ENCODE results near the gene AOPEP.

Gene AOPEP

GRCh38 chr9:95105519-95106287 lies 379.2 kb downstream of the AOPEP start:
- DNase-seq (ENCODE audit: low read depth in 2 of 2, low spot score in 1 of 2), result no peak

GRCh38 chr9:95107001-95107749 lies 380.7 kb downstream of the AOPEP start:
- DNase-seq (ENCODE audit: low read depth in 2 of 2, low spot score in 1 of 2), result no peak

DNA sequence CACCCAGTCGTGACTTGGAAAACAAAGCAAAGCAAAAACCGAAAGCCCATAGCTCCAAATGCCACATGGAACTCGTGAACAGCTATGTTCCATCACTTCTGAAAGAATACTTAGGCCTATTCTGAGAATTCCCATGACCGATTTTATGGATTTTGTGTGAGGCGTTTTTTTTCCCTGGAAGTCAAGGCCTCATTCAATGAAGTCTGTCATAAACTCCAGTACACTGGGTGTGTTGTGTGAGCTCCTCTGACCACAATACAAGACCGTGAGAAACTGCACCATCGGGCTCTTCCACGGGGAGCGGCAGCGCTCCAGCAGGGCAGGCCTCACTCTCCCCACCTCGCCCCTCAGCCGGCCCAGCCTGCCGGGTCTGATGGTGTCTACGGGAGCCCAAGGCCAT lies 381.5 kb downstream of the AOPEP start:
- DNase-seq (ENCODE audit: low read depth in 2 of 2, low spot score in 1 of 2), result no peak

DNA sequence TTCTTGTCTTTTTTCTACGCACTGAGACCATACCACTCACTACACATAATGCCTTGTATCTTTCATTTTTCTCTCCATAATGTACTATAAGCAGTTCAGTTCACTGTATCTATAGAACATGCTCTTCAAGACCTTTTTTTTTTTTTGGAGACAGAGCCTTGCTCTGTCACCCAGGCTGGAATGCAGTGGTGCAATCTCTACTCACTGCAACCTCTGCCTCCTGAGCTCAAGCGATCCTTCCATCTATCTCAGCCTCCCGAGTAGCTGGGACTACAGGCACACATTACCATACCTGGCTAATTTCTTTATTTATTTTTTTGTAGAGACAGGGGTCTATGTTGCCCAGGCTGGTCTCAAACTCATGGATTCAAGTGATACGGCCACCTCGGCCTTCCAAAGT lies 382.3 kb downstream of the AOPEP start:
- no peak for DNase-seq (ENCODE audit: low read depth in 2 of 2, low spot score in 1 of 2)

DNA sequence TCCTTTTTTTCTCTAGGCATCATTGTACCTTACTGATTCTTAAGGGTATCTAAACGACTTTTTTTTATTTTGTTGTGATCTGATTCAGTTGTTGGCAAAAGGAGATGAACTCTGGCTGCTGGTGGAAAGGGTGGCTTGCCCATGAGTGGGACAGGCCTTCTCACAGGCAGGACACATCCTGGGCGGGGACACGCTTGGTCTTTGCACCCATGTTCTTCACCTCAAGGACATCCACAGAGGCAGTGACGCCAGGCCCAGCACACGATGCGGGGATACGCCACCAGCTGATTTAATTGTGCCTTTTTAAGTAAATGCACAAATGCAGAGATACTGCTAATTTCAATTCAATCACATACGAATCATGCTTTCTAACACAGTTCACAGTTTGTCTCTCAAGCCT lies 383.0 kb downstream of the AOPEP start:
- no peak for DNase-seq (ENCODE audit: low read depth in 2 of 2, low spot score in 1 of 2)

- no peak for DNase-seq (ENCODE audit: low read depth in 2 of 2, low spot score in 1 of 2)
Observed at GRCh38 chr9:95110921-95111525, 384.5 kb downstream of the AOPEP start.

- no peak for DNase-seq (ENCODE audit: low read depth in 2 of 2, low spot score in 1 of 2)
Observed at GRCh38 chr9:95111716-95112115, 385.2 kb downstream of the AOPEP start.

DNA sequence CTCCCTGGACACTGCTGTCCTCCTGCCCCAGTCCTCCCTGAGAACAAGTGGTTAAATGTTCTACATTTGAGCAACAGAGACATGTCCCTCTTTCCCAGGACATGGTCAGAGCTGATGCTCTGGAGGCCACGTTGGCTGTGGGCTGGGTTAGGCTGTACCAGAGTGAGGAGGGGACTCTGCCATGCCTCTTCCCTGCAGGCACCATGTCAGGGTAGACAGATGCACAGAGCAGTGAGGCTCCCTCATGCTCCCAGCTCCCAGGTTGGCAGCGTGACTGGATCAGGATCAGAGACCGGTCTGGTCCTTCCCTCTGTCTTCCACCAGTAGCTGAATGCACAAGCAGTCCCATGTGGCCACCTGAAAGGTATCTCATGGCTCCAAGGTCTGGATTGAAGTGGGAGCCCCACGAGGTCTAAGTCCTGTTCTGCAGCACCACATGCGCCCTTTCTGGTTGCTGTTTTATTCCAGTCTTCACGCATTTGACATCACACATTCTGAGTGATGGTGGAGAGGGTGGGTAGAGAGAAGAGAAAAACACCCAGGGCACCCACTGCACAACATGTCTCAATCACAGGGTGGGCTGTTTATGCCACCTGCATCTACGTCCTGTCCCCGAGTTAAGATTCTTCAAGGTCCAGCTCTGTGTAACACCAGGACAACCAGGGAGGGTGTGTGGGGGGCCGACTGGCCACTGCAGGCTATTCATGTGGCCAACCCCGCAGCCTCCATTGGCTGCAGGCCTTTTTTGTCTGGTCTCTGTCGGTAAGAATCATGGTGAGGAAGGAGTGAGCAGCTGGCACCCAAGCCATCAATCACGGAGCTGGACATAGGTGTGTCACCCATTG lies 386.2 kb downstream of the AOPEP start:
- no peak for DNase-seq (ENCODE audit: low read depth in 2 of 2, low spot score in 1 of 2)

GRCh38 chr9:95115104-95115503 lies 388.6 kb downstream of the AOPEP start:
- DNase-seq (ENCODE audit: low read depth in 2 of 2, low spot score in 1 of 2), result no peak

DNA sequence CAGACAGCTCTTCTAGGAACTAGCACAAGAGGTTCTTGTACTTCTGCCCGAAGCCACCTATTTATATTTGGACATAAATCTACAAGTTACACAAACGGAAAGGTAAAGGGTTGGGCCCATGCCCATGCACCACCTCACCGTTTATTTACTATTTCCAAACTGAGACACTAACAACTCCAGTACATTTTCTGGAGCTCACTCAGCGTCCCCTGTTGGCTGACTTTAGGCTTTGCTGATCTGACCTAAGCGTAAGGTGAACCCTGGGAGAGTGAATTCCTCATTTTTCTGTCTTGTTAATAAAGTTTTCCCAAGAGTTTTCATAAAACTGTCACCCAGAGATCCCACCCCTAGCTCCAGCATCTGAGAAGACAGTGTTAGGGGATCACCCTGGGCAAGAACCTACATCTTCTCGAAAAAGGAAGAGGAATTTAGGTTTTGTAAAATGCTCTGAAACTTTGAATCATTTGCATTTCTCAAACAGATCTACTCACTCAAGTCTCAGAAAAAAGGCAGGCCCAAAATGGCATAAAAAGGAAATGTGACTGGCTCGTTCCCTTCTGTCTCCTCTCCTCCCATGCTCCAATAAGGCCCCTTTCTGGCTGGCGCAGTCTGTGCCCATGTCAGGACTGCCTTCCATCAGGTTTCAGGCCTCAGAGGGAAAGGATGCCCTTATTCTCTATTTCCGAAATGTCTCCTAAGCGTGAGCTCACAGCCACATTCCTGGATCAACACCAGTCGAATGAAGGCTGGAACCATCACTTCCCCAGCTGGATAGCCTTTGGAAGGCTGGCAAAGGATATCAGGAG lies 389.7 kb downstream of the AOPEP start:
- DNase-seq (ENCODE audit: low read depth in 2 of 2, low spot score in 1 of 2), result no peak

- DNase-seq (ENCODE audit: low read depth in 2 of 2, low spot score in 1 of 2), result no peak
Observed at GRCh38 chr9:95116808-95117204, 390.3 kb downstream of the AOPEP start.

DNA sequence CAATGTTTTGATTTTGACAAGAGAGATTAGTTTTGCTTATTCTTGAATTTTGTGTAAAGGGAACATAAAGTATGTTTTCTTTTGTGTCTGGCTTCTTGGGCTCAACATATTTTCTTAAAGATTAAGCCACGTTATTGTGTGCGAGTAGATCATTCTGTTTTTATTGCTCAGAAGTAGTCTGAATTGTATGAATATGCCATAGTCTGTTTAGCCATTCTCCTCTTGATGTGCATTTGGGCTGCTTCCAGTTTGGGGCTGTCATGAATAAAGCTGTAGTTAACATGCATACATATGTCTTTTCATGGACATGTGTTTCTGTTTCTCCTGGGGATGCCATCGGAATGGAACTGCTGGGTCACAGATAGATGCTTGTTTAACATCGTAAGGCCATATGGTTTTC lies 392.1 kb downstream of the AOPEP start:
- no peak for DNase-seq (ENCODE audit: low read depth in 2 of 2, low spot score in 1 of 2)

DNA sequence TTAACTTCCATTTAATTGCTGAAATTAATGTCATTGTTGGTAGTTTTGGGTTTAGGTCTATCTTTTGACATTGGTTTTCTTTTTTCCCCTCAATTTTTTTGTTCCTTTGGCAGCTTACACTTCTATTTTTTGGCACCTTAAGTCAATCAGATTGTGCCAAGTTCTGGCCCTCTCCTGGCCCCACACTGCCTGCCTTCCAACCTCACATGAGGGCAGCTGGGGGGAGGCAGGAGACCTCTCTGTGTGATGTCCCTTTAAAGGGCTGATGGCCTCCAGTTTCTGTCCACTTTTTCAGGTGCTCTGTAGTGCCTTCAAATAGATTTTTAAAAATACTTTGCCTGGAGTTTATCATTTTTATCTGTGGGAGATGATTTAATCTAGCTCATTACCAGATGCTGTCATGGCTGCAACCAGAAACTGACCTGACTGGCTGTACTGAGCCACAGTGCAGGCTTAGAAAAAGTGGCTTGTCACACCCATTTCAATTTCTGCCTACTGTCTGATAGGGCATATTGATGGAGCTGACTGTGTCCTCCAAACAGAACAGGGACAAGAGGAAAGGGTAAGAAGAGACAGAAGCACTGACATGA lies 394.4 kb downstream of the AOPEP start:
- DNase-seq (ENCODE audit: low read depth in 2 of 2, low spot score in 1 of 2), result no peak

DNA sequence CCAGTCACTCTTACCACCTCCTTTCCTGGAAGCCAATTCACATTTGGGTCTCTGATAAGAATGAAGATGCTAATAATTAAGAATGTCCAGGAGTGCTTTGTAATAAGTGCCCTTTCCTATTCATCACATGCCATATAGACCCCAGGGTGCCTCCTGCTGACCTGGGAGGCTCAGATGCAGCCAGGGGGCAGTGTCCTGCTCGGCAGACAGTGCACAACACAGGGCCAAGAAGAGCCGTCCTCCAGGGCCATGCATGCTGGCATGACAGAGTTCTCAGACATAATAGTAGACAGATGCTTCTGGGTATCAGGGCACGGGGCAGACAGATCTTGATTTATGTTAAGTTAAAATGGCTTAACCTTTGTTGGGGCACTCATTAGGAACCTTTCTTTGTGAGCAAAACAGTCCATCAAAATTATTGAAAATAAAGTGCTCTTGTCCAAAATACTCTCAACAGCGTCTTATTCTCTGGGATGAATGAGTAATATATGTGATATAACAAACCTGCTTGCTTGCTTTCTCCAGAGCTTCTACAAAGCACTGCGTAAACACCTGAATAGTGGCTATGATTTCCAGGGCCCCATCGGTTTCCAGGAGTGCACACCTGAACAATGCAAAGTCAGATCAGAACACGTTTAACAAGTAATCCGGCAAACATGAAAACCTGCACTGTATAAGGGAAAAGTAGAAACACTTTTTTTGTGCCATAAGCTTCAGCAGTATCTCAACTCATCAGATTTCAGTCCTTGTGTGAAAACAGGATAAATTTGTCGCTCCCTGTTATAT lies 398.3 kb downstream of the AOPEP start:
- no peak for DNase-seq (ENCODE audit: low read depth in 2 of 2, low spot score in 1 of 2)

- no peak for DNase-seq (ENCODE audit: low read depth in 2 of 2, low spot score in 1 of 2)
Observed at GRCh38 chr9:95125652-95126051, 399.2 kb downstream of the AOPEP start.

DNA sequence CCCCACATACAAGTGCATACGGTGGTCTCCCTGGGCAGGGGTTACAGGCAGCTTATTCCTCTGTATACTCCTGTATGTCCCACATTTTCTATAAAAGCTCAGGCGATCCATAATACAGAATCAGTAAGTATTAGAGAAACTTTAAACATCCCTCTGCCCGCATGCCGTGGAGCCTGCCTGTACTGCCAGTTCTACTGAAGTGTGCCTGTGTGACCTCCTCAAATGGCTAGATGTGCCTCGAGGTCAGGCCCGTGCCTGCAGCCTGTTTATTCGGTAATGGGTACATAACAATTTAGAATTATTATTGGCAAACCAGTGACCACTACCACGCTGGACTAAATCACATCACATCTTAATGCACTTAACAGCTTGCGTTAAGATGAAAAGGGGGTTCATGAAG lies 400.2 kb downstream of the AOPEP start:
- no peak for DNase-seq (ENCODE audit: low read depth in 2 of 2, low spot score in 1 of 2)

- peak; percentile 14 to 37 for DNase-seq (ENCODE audit: low read depth in 2 of 2, low spot score in 1 of 2)
Observed at GRCh38 chr9:95127249-95128176, 401.0 kb downstream of the AOPEP start.

- DNase-seq (ENCODE audit: low read depth in 2 of 2, low spot score in 1 of 2), result no peak
Observed at GRCh38 chr9:95128177-95128524, 401.7 kb downstream of the AOPEP start.
